ENCODE results near the gene DHCR7.

GRCh38 chr11:71461696-71462095, 13.5 kb upstream of the DHCR7 start:
- TF ChIP-seq CTCF (IDR thresholded peaks at IDR 0.05): no peak
- no peak for TF ChIP-seq POLR2A (IDR thresholded peaks at IDR 0.05)
